B cell (primary cell): ENCODE data around the gene SPIRE1. TPM values are rescaled to one million over a fixed set of nuclear protein-coding genes. Genes with fewer than 3 reads are reported as not detected.
"Not testable (repeated sequence)": the region's sequence is repeated elsewhere in the genome, so short reads cannot be mapped to it uniquely, and the experiment has no call there.

ENCODE experiments used
- ATAC-seq: fragments of 200-7000 bp; cut with Tn5 transposase; one replicate; pipeline ENCODE4 v1.10.0; 2021; ENCODE audit warnings: low read depth, mild to moderate bottlenecking, moderate number of reproducible peaks, moderate library complexity
- CTCF ChIA-PET: fragments of 350-600 bp; sonication (Branson Sonifier 250); formaldehyde crosslinking; loops from one replicate; lab custom pipeline; 2021; ENCODE audit warnings: antibody characterized with exemption, inconsistent platforms; lab: Charles Lee
- POLR2A ChIA-PET: fragments of 350-600 bp; sonication (Branson Sonifier 250); formaldehyde crosslinking; loops from one replicate; lab custom pipeline; 2021; ENCODE audit warnings: antibody characterized with exemption; lab: Charles Lee
- DNase-seq: peaks from one replicate; pipeline ENCODE4 v3.0.0; 2013
- H2AFZ ChIP-seq: 2 replicates; pipeline ENCODE4 v1.6.1; 2012; ENCODE audit warnings: mild to moderate bottlenecking, low read depth, low read length; ENCODE audit not compliant: insufficient read depth, poor library complexity, severe bottlenecking
- H3K27ac ChIP-seq, 2 donors: 1 replicate in 1 of 2; 2 replicates in 1 of 2; pipeline ENCODE4 v1.5.1; 2012 to 2013; ENCODE audit warnings: low read length in 2 of 2, mild to moderate bottlenecking in 2 of 2, moderate library complexity in 1 of 2
- H3K27me3 ChIP-seq, 4 experiments: fragments of 200-600 bp in 1 of 4; sonication (generic) in 1 of 4; replicated peaks in 1 of 4; 1 replicate in 2 of 4; 2 replicates in 2 of 4; pipeline versions ENCODE4 v1.6.1 to v1.7.0; 2013 to 2016; ENCODE audit warnings: low read length in 3 of 4, mild to moderate bottlenecking in 2 of 4, mixed read lengths in 1 of 4, moderate library complexity in 1 of 4; ENCODE audit not compliant: insufficient read depth in 4 of 4, control insufficient read depth in 3 of 4; ENCODE audit errors: control extremely low read depth in 1 of 4
- H3K36me3 ChIP-seq, 2 experiments: replicated peaks in 1 of 2; 1 replicate in 1 of 2; 2 replicates in 1 of 2; pipeline versions ENCODE4 v1.6.1 to v1.7.1; 2013; ENCODE audit warnings: low read length in 1 of 2; ENCODE audit not compliant: insufficient read depth in 2 of 2, control insufficient read depth in 1 of 2; ENCODE audit errors: control extremely low read depth in 1 of 2, extremely low read depth in 1 of 2
- H3K4me1 ChIP-seq, 2 donors: fragments of 200-600 bp in 1 of 2; sonication (generic) in 1 of 2; 1 replicate in 1 of 2; 2 replicates in 1 of 2; pipeline versions ENCODE4 v1.5.1 to v1.6.1; 2013 to 2017; ENCODE audit warnings: low read length in 2 of 2; ENCODE audit not compliant: control insufficient read depth in 2 of 2, insufficient read depth in 2 of 2
- H3K4me2 ChIP-seq: replicated peaks from 2 replicates; pipeline ENCODE3; 2012; ENCODE audit warnings: mild to moderate bottlenecking, low read depth, low read length; ENCODE audit not compliant: poor library complexity, severe bottlenecking
- H3K4me3 ChIP-seq, 5 experiments: fragments of 200-600 bp in 1 of 5; sonication (generic) in 1 of 5; 1 replicate in 3 of 5; 2 replicates in 2 of 5; pipeline versions ENCODE4 v1.5.1 to v1.7.0; 2011 to 2016; ENCODE audit warnings: low read length in 4 of 5, mild to moderate bottlenecking in 4 of 5, low read depth in 2 of 5, control low read depth in 1 of 5, moderate library complexity in 1 of 5; ENCODE audit not compliant: insufficient read depth in 1 of 5; ENCODE audit errors: control extremely low read depth in 1 of 5, extremely low read depth in 1 of 5
- H3K79me2 ChIP-seq: fragments of 200-600 bp; sonication (generic); one replicate; pipeline ENCODE4 v1.6.0; 2016; ENCODE audit warnings: low read length; ENCODE audit not compliant: control insufficient read depth, insufficient read depth
- H3K9ac ChIP-seq: fragments of 200-600 bp; sonication (generic); 2 replicates; pipeline ENCODE4 v1.6.1; 2017; ENCODE audit warnings: mild to moderate bottlenecking, low read length, moderate library complexity
- H3K9me3 ChIP-seq, 3 donors: one replicate each; pipeline versions ENCODE4 v1.6.1 to v1.7.1; 2013; ENCODE audit warnings: low read length in 2 of 3; ENCODE audit not compliant: control insufficient read depth in 2 of 3, insufficient read depth in 1 of 3; ENCODE audit errors: control extremely low read depth in 1 of 3
- H4K20me1 ChIP-seq: 2 replicates; pipeline ENCODE4 v1.6.0; 2012; ENCODE audit warnings: mild to moderate bottlenecking, low read length; ENCODE audit not compliant: insufficient read depth, control insufficient read depth, poor library complexity, severe bottlenecking
- H3K27ac Mint-ChIP-seq: one replicate; pipeline ENCODE4 v1.8.0; 2021; ENCODE audit warnings: mixed read lengths
- H3K27me3 Mint-ChIP-seq: one replicate; pipeline ENCODE4 v1.8.0; 2021; ENCODE audit warnings: mixed read lengths
- H3K4me1 Mint-ChIP-seq: one replicate; pipeline ENCODE4 v1.8.0; 2021; ENCODE audit warnings: mixed read lengths
- H3K4me3 Mint-ChIP-seq: one replicate; pipeline ENCODE4 v1.8.0; 2021; ENCODE audit warnings: mixed read lengths
- H3K9me3 Mint-ChIP-seq: one replicate; pipeline ENCODE4 v1.8.0; 2022; ENCODE audit warnings: mixed read lengths; ENCODE audit not compliant: insufficient read depth
- CTCF ChIP-seq: fragments of 200-600 bp; IDR thresholded peaks from one replicate; pipeline ENCODE4 v1.8.0; 2022; ENCODE audit warnings: antibody characterized with exemption, mild to moderate bottlenecking
- EZH2 ChIP-seq: IDR thresholded peaks from 2 replicates; pipeline ENCODE4 v1.6.1; 2012; ENCODE audit warnings: borderline replicate concordance, low read depth, mild to moderate bottlenecking, moderate library complexity, low read length; ENCODE audit not compliant: insufficient read depth, poor library complexity, severe bottlenecking
- WGBS: methylation state at CpG from one replicate; pipeline ENCODE4 v1.1.5; 2013; ENCODE audit warnings: missing lambda C conversion rate; ENCODE audit not compliant: insufficient coverage; 5-methylcytosine and 5-hydroxymethylcytosine counted together
- intact Hi-C: fragments of 100-400 bp; cut with micrococcal nuclease; formaldehyde crosslinking; loops from one replicate; pipeline ENCODE4 v1.10.0; 2022
- polyA plus RNA-seq: library from polyadenylated mRNA; depleted of rRNA; stranded (reverse); fragments of >200 nt; gene quantifications from 2 replicates; pipeline ENCODE4 v1.2.3, GENCODE V29; 2012
- total RNA-seq, 2 donors: library from RNA; stranded (reverse); fragments of 120-200 nt in 1 of 2; gene quantifications; 1 replicate in 1 of 2; 2 replicates in 1 of 2; pipeline versions ENCODE4 v1.2.3 to v1.2.4, GENCODE V29; 2013 to 2022

The SPIRE1 gene
- total and polyA plus RNA-seq, 2 donors (not counting 1 experiment from before 2014, with no cell fraction given): 0.22 to 4.0 TPM

- WGBS: no CpG with 5 or more reads among the region's 3 CpGs
Observed at GRCh38 chr18:12543697-12544096, 114.2 kb downstream of the SPIRE1 start.

GRCh38 chr18:12540751-12541150 is 117.2 kb downstream of the SPIRE1 start:
- Mint-ChIP-seq H3K4me1 (no peaks in the 10 kb centered on the region), H3K27ac (no peak overlapping the region), H3K4me3 (no peak overlapping the region), H3K27me3 (peaks cover 7% of the 10 kb centered on the region), H3K9me3 (peaks cover 6% of the 10 kb centered on the region)
- Histone ChIP-seq H3K9me3 (peaks cover 0 to 23% (median 11%) of the 10 kb centered on the region in 3 donors), H3K4me2 (no peak overlapping the region), H3K4me3 (no peak overlapping the region), H3K9ac (no peak overlapping the region), H3K27me3 (no peaks in the 10 kb centered on the region), H3K36me3 (no peaks in the 10 kb centered on the region), H3K27ac (no peak overlapping the region), H4K20me1 (no peaks in the 10 kb centered on the region), H3K79me2 (no peaks in the 10 kb centered on the region), H2AFZ (no peak overlapping the region), H3K4me1 (no peaks in the 10 kb centered on the region)
- ChIA-PET CTCF (no interaction called here), POLR2A (no interaction called here)
- DNase-seq (no peak), ATAC-seq (no peak)
- 100% methylated on average over 1 of the region's 2 CpGs for WGBS
- intact Hi-C loops: no loop called here
- TF ChIP-seq EZH2 (no peak), CTCF (no peak)

More at GRCh38 chr18:12543697-12544096, 114.2 kb downstream of the SPIRE1 start:
- Mint-ChIP-seq H3K4me1 (no peaks in the 10 kb centered on the region), H3K27ac (no peak overlapping the region), H3K27me3 (peaks cover 3% of the 10 kb centered on the region), H3K9me3 (peaks cover 5% of the 10 kb centered on the region), H3K4me3 (no peak overlapping the region)
- CTCF ChIA-PET: interaction anchor here (0.6 to 1.0 kb wide), 2 partner anchors 10 to 19 kb away, joined by 3 to 4 read pairs; no protein-coding TSS in a partner anchor
- H3K9me3 ChIP-seq: peaks cover 0 to 23% (median 11%) of the 10 kb centered on the region in 3 donors
- TF ChIP-seq CTCF (no peak), EZH2 (no peak)
- H3K27ac ChIP-seq: no peak overlapping the region
- no peak overlapping the region for H2AFZ ChIP-seq
- H4K20me1 ChIP-seq: no peaks in the 10 kb centered on the region
- H3K9ac ChIP-seq: no peak overlapping the region
- H3K79me2 ChIP-seq: no peaks in the 10 kb centered on the region
- no peaks in the 10 kb centered on the region for H3K36me3 ChIP-seq
- POLR2A ChIA-PET: no interaction called here
- H3K4me1 ChIP-seq: no peaks in the 10 kb centered on the region
- intact Hi-C loops: no loop called here
- no peak overlapping the region for H3K4me2 ChIP-seq
- H3K4me3 ChIP-seq: no peak overlapping the region
- H3K27me3 ChIP-seq: no peaks in the 10 kb centered on the region
- ATAC-seq (no peak), DNase-seq (no peak)

GRCh38 chr18:12539158-12539557 is 118.7 kb downstream of the SPIRE1 start:
- DNase-seq, CTCF ChIA-PET, ATAC-seq, H3K79me2 ChIP-seq, H3K9ac ChIP-seq, H3K27ac ChIP-seq, H3K4me1 Mint-ChIP-seq, H3K27ac Mint-ChIP-seq, H3K4me2 ChIP-seq, H3K4me1 ChIP-seq, intact Hi-C loops, H3K4me3 Mint-ChIP-seq, H2AFZ ChIP-seq, H3K27me3 ChIP-seq, H4K20me1 ChIP-seq, POLR2A ChIA-PET, H3K36me3 ChIP-seq, H3K4me3 ChIP-seq, H3K9me3 Mint-ChIP-seq: not testable (repeated sequence)
- H3K9me3 ChIP-seq: peaks cover 0 to 23% (median 11%) of the 10 kb centered on the region in 3 donors
- peaks cover 10% of the 10 kb centered on the region for H3K27me3 Mint-ChIP-seq
- WGBS: 100% methylated on average over 1 of the region's 4 CpGs
